HT-29 (cell line): ENCODE results near the gene EEFSEC. TPM values are rescaled to one million over a fixed set of nuclear protein-coding genes. Genes with fewer than 3 reads are reported as not detected.
A peak's percentile ranks its signal among the peaks of the same experiment; 100 is the strongest.
"Not testable (repeated sequence)": the region's sequence is repeated elsewhere in the genome, so short reads cannot be mapped to it uniquely, and the experiment has no call there.

Experiments
- DNase-seq: peaks from one replicate; pipeline ENCODE4 v3.0.0-alpha.2; 2015; ENCODE audit warnings: low spot score
- total RNA-seq: library from RNA; depleted of rRNA; stranded (reverse); fragments of >200 nt; shearing (Covaris generic); gene quantifications from 2 replicates; pipeline ENCODE4 v1.2.3, GENCODE V29; 2014

Gene EEFSEC
- total RNA-seq, 1 experiment from 2014 or later = 22.0 TPM

DNA sequence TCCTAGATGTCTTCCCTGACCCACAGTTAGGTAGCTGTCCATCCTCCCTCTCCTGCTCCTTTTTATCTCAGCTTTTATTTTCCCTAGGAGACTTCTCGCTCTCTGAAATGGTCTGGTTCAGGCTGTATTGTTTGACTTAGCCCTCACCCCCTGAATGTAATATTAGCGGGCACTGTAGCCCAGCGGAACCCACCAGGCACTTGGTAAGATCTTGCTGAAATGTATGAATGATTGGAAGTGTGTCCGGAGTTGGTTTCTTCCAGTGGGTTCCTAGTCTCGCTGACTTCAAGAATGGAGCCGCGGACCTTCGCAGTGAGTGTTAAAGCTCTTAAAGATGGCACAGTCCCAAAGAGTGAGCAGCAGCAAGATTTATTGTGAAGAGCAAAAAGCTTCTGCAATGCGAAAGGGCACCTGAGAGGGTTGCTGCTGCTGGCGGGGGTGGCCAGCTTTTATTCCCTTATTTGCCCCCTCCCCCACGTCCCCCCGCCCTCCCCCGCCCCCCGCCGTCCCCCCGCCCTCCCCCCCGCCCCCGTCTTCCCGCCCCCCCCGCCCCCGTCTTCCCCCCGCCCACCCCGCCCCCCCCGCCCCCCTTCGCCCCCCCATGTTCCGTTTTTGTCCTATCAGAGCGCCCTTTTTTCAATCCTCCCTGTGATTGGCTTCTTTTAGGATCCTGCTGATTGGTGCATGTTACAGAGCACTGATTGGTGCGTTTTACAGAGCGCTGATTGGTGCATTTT is 694 bp upstream of the EEFSEC start:
- no peak for DNase-seq

DNA sequence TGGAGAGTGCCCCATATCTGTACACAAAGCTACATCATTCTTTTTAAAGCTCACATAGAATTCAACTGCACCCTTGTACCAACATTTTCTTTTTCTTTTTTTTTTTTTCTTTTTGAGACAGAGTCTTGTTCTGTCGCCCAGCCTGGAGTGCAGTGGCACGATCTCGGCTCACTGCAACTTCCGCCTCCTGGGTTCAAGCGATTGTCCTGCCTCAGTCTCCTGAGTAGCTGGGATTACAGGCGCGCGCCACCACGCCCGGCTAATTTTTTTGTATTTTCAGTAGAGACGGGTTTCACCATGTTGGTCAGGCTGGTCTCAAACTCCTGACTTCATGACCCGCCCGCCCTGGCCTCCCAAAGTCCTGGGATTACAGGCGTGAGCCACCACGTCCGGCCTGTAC is 1.1 kb downstream of the EEFSEC start:
- DNase-seq = not testable (repeated sequence)

- no peak for DNase-seq
Measured at GRCh38 chr3:128155616-128156360, 2.5 kb downstream of the EEFSEC start.

DNA sequence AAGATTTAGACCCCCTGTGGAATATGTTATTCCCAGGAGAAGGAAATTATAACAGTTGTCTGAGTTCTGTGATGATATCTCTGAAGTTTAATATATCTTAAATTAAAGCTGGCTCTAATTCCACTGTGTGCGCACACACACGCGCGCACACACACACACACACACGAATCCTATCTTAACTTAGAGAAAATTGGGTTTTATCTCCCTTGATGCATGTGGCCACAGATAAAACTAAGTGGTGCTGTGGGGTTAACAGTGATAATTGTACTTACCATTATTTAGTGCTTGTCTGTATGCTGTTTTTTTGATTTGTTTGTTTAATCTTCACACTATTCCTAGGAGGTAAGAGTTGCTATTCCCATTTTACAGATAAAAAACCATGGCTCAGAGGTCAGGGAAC is 7.4 kb downstream of the EEFSEC start:
- no peak for DNase-seq

GRCh38 chr3:128163432-128163831 is 10.2 kb downstream of the EEFSEC start:
- no peak for DNase-seq

- no peak for DNase-seq
Measured at GRCh38 chr3:128166971-128167453, 13.7 kb downstream of the EEFSEC start.

DNA sequence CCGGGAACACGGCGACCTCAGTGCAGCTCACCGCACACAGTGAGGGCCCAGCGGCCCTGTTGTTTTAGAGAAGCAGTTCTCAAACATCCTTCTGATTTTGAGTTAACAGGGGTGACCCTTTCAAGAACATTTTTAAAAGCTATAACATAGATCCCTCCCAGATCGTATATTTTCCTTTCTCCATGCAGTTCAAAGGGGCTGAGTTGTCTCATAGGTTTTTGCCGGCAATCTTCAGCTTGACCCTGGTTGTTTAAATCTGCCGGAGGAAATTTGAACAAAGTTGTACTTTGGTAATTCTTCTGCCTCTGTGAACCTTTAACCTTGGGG is 14.3 kb downstream of the EEFSEC start:
- no peak for DNase-seq

GRCh38 chr3:128167973-128168674 is 14.8 kb downstream of the EEFSEC start:
- no peak for DNase-seq

DNA sequence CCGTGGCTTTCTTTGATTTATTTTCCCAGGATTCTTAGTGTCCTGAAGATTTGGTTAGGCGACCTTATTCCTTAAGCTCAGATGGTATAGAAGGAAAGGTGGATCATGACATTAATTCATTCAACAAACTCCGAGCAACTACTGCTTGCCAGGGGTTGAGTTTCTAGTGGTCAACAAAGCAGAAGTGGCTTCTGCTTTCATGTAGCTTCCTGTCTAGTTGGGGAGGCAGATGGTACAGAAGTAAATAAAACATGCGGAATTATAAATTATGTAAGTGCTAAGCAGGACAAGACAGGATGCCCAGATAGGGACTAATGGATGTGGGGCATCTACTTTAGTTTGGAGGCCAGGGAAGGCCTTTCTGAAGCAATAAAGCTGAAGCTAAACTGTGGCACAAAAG is 15.6 kb downstream of the EEFSEC start:
- DNase-seq = no peak

- peak; percentile 92 for DNase-seq
Measured at GRCh38 chr3:128170866-128171516, 17.7 kb downstream of the EEFSEC start.

- no peak for DNase-seq
Measured at GRCh38 chr3:128173200-128173599, 19.9 kb downstream of the EEFSEC start.

DNA sequence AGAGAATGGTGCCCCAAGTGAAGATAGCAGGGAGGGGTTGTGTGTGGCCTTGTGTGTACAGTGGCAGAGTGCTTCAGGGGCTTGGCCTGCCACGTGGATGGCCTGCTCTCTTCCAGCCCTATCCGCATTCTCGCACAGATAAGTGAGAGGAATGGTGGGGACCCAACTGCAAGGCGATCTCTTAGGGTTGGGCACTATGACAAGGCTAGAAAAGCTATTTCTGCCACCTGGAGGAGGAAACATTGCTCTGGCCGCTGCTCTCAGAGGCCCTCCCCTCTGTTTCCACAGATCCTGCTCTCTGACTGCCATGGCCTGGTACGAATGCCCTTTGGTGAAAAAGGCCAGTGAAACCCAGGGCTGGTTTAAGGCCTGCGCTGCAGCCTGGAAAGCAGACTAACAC is 20.6 kb downstream of the EEFSEC start:
- DNase-seq = no peak

- DNase-seq = peak; percentile 86
Measured at GRCh38 chr3:128174675-128175590, 21.7 kb downstream of the EEFSEC start.

- no peak for DNase-seq
Measured at GRCh38 chr3:128175768-128176167, 22.5 kb downstream of the EEFSEC start.

DNA sequence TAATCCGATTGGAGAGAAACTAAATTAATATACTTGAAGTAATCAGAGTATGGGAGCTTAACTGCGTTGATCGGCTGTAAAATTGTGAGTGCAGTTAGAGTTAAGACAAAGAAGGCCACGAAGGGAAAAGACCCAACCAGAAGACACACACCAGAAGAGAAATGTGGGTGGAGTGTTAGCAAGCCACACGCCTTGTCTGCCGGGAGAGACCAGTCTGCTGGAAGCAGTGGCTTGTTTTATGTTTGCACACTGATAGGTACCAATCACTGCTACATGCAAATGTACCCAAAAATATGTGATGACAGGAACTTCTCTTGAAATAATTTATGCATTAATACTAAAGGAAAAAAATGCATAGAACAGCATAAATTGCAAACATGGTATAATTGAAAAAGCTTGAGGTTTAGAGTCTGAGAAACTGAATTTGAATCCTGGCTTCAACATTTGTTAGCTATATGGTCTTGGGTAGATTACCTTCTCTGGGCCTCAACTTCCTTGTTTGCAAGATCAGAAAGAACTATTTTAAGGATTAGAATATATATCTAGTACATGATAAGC is 23.1 kb downstream of the EEFSEC start:
- DNase-seq = peak; percentile 21

GRCh38 chr3:128177865-128178264 is 24.6 kb downstream of the EEFSEC start:
- DNase-seq = no peak

- no peak for DNase-seq
Measured at GRCh38 chr3:128178782-128179483, 25.7 kb downstream of the EEFSEC start.

GRCh38 chr3:128179484-128179819 is 26.2 kb downstream of the EEFSEC start:
- no peak for DNase-seq

DNA sequence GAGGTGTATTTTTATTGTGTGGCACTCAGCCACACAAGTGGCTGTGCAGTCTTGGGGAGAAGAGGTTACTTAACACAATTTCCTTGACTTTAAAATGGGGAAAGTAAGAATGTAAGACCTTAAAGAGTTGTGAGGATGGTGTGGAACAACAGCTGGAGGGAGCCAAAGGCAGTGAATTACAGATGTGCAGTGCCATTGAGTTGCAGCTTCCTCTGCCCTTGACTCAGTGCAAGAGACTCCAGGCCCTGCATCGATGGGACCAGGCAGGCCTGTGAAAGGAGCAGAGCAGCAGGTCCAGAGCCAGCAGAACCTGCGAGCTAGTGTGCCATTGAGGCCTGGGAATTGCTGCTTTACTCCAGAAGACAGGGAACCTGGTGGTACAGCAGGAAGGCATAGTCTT is 27.2 kb downstream of the EEFSEC start:
- no peak for DNase-seq

DNA sequence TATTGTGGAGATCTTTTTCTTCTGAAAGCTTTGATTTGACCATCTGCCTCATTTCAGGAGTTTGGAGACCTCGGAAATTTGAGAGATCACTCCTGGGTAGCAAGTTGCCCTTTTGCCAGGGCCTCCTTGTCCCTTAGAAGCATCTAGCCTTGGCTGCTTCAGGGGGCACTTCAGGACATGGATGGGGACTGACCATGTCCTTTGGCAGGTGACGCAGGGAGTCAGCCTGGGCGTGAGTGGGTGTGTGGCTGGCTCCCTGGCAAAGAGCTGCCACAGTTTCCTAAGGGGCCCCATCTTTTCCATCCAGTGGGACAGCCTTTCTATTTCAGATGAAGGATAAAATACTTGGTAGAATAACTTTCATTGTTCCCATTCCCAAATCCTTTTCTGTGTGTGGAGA is 27.6 kb downstream of the EEFSEC start:
- no peak for DNase-seq
